K562 (cell line): ENCODE data around the gene KAT2B. TPM values are rescaled to one million over a fixed set of nuclear protein-coding genes. Genes with fewer than 3 reads are reported as not detected.

Source experiments
- CBX3 ChIP-seq, 2 experiments: IDR thresholded peaks; 1 replicate in 1 of 2; 2 replicates in 1 of 2; pipeline ENCODE4 v1.6.1; 2012; ENCODE audit warnings: inconsistent platforms in 2 of 2, low read length in 2 of 2, borderline replicate concordance in 1 of 2, control low read depth in 1 of 2
- HNRNPH1 ChIP-seq: fragments of 200-400 bp; formaldehyde crosslinking; optimal IDR thresholded peaks from 2 replicates; pipeline ENCODE3; 2017; ENCODE audit warnings: low read depth, mild to moderate bottlenecking, low read length, moderate library complexity
- KDM4B ChIP-seq, 2 experiments: fragments of 450-650 bp in 1 of 2; sonication (generic) in 1 of 2; IDR thresholded peaks; 2 replicates each; pipeline ENCODE4 v1.6.1; 2016 to 2017; ENCODE audit warnings: borderline replicate concordance in 2 of 2, antibody characterized with exemption in 1 of 2, low read depth in 1 of 2, mild to moderate bottlenecking in 1 of 2
- MCM2 ChIP-seq: fragments of 450-650 bp; IDR thresholded peaks from 2 replicates; pipeline ENCODE4 v1.6.1; 2017; ENCODE audit warnings: low read depth, mild to moderate bottlenecking
- MXI1 ChIP-seq: IDR thresholded peaks from 2 replicates; pipeline ENCODE4 v1.6.1; 2011; ENCODE audit warnings: low read depth, mild to moderate bottlenecking, improper control_type of control experiment, low read length
- NEUROD1 ChIP-seq: fragments of 150-350 bp; IDR thresholded peaks from 2 replicates; pipeline ENCODE4 v1.6.1; 2014; ENCODE audit warnings: borderline replicate concordance, low read length, low read depth; ENCODE audit not compliant: partially characterized antibody
- PML ChIP-seq: IDR thresholded peaks from 2 replicates; pipeline ENCODE4 v1.6.1; 2012; ENCODE audit warnings: low read length, inconsistent platforms
- SAFB2 ChIP-seq: fragments of 200-400 bp; formaldehyde crosslinking; IDR thresholded peaks from 2 replicates; pipeline ENCODE4 v1.6.1; 2018; ENCODE audit warnings: borderline replicate concordance, low read length, low read depth, moderate library complexity; ENCODE audit not compliant: severe bottlenecking
- SOX6 ChIP-seq: fragments of 450-650 bp; IDR thresholded peaks from 2 replicates; pipeline ENCODE4 v1.6.1; 2014; ENCODE audit warnings: mild to moderate bottlenecking
- polyA plus RNA-seq, 8 experiments: library from polyadenylated mRNA; depleted of rRNA in 4 of 8; stranded (reverse) in 5 of 8; unstranded in 3 of 8; fragments of >200 nt; fragmentation: Nextera tagmentation in 2 of 8; fragmentation: Illumina TruSeq in 1 of 8; extraction: Ambion mirVana in 2 of 8; extraction: Trizol in 1 of 8; gene quantifications; 2 replicates each; pipeline versions ENCODE4 v1.2.1 to v1.2.3, GENCODE V29; 2011 to 2014; ENCODE audit warnings: inconsistent platforms in 1 of 8, missing spikeins in 1 of 8
- total RNA-seq, 7 experiments: library from RNA; depleted of rRNA in 6 of 7; stranded (reverse); fragments of >200 nt in 6 of 7; fragmentation: Illumina TruSeq in 2 of 7; extraction: Trizol in 2 of 7; gene quantifications; 2 replicates each; pipeline versions ENCODE4 v1.2.1 to v1.2.3, GENCODE V29; 2011 to 2021; ENCODE audit warnings: low replicate concordance in 1 of 7
- TF ChIP-seq, protein P1 (sequence below), 2 experiments: IDR thresholded peaks in 1 of 2; conservative IDR thresholded peaks in 1 of 2; 2 replicates each; pipeline ENCODE4 v1.6.1; 2016; ENCODE audit warnings: low read depth in 2 of 2, mild to moderate bottlenecking in 1 of 2, missing compliant biosample characterization in 1 of 2, missing genetic modification characterization in 1 of 2, moderate library complexity in 1 of 2
- TF ChIP-seq, protein P2 (sequence below), 2 experiments: fragments of 450-650 bp; IDR thresholded peaks; 2 replicates each; pipeline ENCODE4 v1.6.1; 2016; ENCODE audit warnings: mild to moderate bottlenecking in 2 of 2, borderline replicate concordance in 1 of 2, low read depth in 1 of 2, moderate library complexity in 1 of 2
- TF ChIP-seq, protein P3 (sequence below): fragments of 450-650 bp; conservative IDR thresholded peaks from 2 replicates; pipeline ENCODE4 v1.6.1; 2016; ENCODE audit warnings: missing genetic modification characterization, low read depth, mild to moderate bottlenecking, missing compliant biosample characterization, moderate library complexity

Gene KAT2B
- total and polyA plus RNA-seq, 9 of the 15 experiments (the other 6 are each of a cell fraction or from before 2014, with no cell fraction given) = 3.3 to 14.9 (median 12.2) TPM

DNA sequence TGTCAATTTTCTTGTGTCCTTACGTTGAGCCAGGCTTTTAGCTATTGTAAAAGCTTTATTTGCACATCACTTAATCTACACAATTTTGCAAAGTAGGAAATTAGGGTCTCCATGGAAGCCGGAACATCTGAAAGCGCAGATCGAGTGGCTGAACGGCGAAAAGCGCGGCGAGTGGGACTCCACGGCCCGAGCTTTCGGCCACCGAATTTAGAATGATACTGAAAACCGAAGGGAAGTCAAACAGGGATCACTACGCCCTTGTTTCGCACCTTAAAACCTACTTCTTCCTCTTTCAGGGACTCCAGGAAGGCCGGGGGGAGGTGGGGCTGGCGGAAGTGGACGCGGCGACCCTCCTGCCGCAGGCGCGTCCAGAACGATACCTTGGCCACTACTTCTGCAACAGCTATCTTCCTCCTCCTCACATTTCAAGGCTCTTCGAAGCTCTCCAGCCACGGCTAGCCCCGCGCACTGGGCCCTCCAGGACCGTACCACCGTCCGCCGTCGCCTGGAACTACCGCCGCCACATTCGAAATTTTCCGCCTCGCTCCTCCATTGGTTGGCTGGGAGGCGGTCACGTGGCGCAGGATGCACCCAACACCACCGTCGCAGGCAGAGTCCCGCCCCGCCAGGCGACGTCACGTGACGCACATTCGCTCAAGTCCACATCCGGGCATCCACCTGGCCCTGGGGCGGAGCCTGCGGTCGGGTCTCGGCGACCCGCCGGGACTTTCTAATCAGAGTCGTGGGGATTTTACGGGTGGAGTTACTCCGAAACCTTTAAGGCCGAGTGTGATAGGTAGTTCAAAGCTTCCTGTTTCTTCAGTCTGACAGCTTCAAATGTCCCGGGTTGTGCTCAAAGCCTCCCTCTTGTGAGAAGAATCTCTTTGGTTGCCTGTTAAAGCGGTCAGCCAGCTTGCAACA, 145.7 kb downstream of the KAT2B start, which contains the start of gene SGO1 (continued):
- TF ChIP-seq, protein P1, sequence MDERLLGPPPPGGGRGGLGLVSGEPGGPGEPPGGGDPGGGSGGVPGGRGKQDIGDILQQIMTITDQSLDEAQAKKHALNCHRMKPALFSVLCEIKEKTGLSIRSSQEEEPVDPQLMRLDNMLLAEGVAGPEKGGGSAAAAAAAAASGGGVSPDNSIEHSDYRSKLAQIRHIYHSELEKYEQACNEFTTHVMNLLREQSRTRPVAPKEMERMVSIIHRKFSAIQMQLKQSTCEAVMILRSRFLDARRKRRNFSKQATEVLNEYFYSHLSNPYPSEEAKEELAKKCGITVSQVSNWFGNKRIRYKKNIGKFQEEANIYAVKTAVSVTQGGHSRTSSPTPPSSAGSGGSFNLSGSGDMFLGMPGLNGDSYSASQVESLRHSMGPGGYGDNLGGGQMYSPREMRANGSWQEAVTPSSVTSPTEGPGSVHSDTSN (CRISPR knock-in tag; IDR thresholded peaks at IDR 0.05; ENCODE audit: low read depth) = no peak
- TF ChIP-seq, protein P1 (tag; conservative IDR thresholded peaks at IDR 0.05; ENCODE audit: low read depth) = 0 out of 2 replicates have a peak, but pooled peaks have one; percentile 25
- TF ChIP-seq NEUROD1 (peak; percentile 76), MCM2 (no peak), KDM4B (IDR thresholded peaks at IDR 0.05; ENCODE audit: borderline replicate concordance in 2 of 2, low read depth in 1 of 2) (no peak; a peak in 1 of 4 replicates), MXI1 (peak; percentile 63; the same call in 1 of the 2 replicates), CBX3 (IDR thresholded peaks at IDR 0.05; ENCODE audit: borderline replicate concordance in 1 of 2, low read length in 2 of 2) (no peak; a peak in 1 of 3 replicates), SOX6 (peak; percentile 27), PML (peak; percentile 85), SAFB2 (no peak), HNRNPH1 (no peak)
- TF ChIP-seq, protein P2, sequence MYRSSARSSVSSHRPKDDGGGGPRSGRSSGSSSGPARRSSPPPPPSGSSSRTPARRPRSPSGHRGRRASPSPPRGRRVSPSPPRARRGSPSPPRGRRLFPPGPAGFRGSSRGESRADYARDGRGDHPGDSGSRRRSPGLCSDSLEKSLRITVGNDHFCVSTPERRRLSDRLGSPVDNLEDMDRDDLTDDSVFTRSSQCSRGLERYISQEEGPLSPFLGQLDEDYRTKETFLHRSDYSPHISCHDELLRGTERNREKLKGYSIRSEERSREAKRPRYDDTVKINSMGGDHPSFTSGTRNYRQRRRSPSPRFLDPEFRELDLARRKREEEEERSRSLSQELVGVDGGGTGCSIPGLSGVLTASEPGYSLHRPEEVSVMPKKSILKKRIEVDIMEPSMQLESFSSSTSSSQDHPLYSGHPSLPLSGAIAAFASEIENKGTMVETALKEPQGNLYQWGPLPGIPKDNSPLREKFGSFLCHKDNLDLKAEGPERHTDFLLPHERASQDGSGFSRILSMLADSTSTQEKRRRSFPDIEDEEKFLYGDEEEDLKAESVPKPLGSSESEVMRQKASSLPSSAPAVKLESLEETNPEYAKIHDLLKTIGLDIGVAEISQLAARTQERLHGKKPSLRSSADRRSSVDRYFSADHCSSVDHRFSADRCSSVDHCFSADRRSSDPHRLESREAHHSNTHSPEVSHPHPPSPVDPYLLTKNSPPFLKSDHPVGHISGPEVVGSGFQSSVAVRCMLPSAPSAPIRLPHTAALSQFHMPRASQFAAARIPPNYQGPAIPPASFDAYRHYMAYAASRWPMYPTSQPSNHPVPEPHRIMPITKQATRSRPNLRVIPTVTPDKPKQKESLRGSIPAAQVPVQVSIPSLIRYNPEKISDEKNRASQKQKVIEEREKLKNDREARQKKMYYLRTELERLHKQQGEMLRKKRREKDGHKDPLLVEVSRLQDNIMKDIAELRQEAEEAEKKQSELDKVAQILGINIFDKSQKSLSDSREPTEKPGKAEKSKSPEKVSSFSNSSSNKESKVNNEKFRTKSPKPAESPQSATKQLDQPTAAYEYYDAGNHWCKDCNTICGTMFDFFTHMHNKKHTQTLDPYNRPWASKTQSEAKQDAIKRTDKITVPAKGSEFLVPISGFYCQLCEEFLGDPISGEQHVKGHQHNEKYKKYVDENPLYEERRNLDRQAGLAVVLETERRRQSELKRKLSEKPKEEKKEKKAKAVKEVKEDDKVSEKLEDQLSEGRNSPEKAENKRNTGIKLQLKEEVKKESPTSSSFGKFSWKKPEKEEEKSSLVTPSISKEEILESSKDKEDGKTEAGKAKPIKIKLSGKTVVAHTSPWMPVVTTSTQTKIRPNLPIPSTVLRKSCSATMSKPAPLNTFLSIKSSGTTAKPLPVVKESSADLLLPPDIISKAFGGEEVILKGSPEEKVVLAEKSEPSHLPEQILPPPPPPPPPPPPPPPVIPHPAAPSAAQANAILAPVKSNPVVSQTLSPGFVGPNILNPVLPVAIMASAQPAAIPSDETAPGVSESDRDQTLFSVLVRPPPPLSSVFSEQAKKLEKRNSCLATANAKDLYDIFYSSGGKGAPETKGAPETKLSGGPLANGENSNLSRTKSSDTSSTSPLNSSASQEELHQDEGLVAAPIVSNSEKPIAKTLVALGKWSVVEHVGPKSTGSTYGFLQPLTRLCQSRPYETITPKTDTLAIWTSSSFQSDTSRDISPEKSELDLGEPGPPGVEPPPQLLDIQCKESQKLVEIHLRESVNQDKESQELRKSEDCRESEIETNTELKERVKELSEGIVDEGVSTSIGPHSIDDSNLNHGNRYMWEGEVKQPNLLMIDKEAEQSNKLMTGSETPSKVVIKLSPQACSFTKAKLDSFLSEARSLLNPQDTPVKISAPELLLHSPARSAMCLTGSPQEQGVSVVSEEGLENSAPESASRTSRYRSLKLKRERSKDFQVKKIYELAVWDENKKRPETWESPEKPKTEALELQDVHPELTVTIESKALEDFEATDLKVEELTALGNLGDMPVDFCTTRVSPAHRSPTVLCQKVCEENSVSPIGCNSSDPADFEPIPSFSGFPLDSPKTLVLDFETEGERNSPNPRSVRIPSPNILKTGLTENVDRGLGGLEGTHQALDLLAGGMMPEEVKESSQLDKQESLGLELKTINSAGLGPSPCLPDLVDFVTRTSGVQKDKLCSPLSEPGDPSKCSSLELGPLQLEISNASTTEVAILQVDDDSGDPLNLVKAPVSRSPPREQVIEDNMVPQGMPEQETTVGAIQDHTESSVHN (IDR thresholded peaks at IDR 0.05; ENCODE audit: borderline replicate concordance in 1 of 2, low read depth in 1 of 2) = peak in 1 of 2 experiments; percentile 15; a peak in 1 of 4 replicates
- TF ChIP-seq, protein P3, sequence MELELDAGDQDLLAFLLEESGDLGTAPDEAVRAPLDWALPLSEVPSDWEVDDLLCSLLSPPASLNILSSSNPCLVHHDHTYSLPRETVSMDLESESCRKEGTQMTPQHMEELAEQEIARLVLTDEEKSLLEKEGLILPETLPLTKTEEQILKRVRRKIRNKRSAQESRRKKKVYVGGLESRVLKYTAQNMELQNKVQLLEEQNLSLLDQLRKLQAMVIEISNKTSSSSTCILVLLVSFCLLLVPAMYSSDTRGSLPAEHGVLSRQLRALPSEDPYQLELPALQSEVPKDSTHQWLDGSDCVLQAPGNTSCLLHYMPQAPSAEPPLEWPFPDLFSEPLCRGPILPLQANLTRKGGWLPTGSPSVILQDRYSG = no peak
